Testis (tissue), 5 donors: ENCODE measurements around the gene ARHGDIB. TPM values are rescaled to one million over a fixed set of nuclear protein-coding genes. Genes with fewer than 3 reads are reported as not detected.

ENCODE experiments used
- DNase-seq: peaks from one replicate; pipeline ENCODE4 v3.0.0-alpha.2; 2019
- H3K27ac ChIP-seq, 2 donors: fragments of 200-600 bp; sonication (generic); one replicate each; pipeline ENCODE4 v1.5.1; 2019
- H3K27me3 ChIP-seq: fragments of 200-600 bp; sonication (generic); one replicate; pipeline ENCODE4 v1.5.1; 2019
- H3K36me3 ChIP-seq: fragments of 200-600 bp; sonication (generic); one replicate; pipeline ENCODE4 v1.5.1; 2017; ENCODE audit warnings: low read depth; ENCODE audit errors: missing control alignments
- H3K4me1 ChIP-seq: fragments of 200-600 bp; sonication (generic); one replicate; pipeline ENCODE4 v1.5.1; 2019
- H3K4me3 ChIP-seq, 2 donors: fragments of 200-600 bp; sonication (generic); one replicate each; pipeline ENCODE4 v1.5.1; 2017 to 2019
- H3K9me3 ChIP-seq: fragments of 200-600 bp; sonication (generic); one replicate; pipeline ENCODE4 v1.5.1; 2017
- POLR2A ChIP-seq: fragments of 450-650 bp; IDR thresholded peaks from one replicate; pipeline ENCODE4 v1.6.1; 2017; ENCODE audit warnings: antibody characterized with exemption, mild to moderate bottlenecking, moderate library complexity
- WGBS, 2 donors: methylation state at CpG; one replicate each; pipeline ENCODE4 v1.1.5; 2018; 5-methylcytosine and 5-hydroxymethylcytosine counted together
- intact Hi-C: fragments of 100-400 bp; cut with DNase I; formaldehyde crosslinking; loops from one replicate; pipeline ENCODE4 v1.15.1; 2023; ENCODE audit warnings: low total_unique reads
- long read RNA-seq, 2 donors: transcript quantifications; one replicate each; lab custom pipeline, GENCODE V29; 2026
- polyA plus RNA-seq: library from polyadenylated mRNA; stranded (reverse); fragments of 350-450 nt; fragmentation: Illumina TruSeq; extraction: RNeasy Lipid Tissue Mini Kit (QIAGEN cat#74804); gene quantifications from one replicate; pipeline ENCODE4 v1.2.3, GENCODE V29; 2014; ENCODE audit warnings: low read depth, low replicate concordance; ENCODE audit not compliant: insufficient read depth
- total RNA-seq, 2 donors: library from RNA; depleted of rRNA; stranded (reverse); fragments of >200 nt; gene quantifications; one replicate each; pipeline ENCODE4 v1.2.3, GENCODE V29; 2016
- TF ChIP-seq, protein P1 (sequence below), 3 experiments: fragments of 450-650 bp in 2 of 3; fragments of 200-600 bp in 1 of 3; sonication (generic) in 1 of 3; IDR thresholded peaks; one replicate each; pipeline ENCODE4 v1.5.1; 2016 to 2019; ENCODE audit warnings: antibody characterized with exemption in 3 of 3, mild to moderate bottlenecking in 2 of 3, moderate library complexity in 1 of 3

Gene ARHGDIB
- 10 to 100 TPM; 20.2 to 28.4 TPM for total RNA-seq
- 66.3 TPM for polyA plus RNA-seq
- long read RNA-seq, donor 1, transcript ARHGDIB-201 (6 exons, 1,256 nt): major isoform, 6 of 10 reads
- long read RNA-seq, donor 1, partial matches to known transcripts: 0 of 10 reads
- long read RNA-seq, donor 1, other reads (novel, unspliced or antisense): 0 of 10 reads
- long read RNA-seq, donor 2, transcript ARHGDIB-201 (6 exons, 1,256 nt): major isoform, 7 of 10 reads
- long read RNA-seq, donor 2, partial matches to known transcripts: 0 of 10 reads
- long read RNA-seq, donor 2, other reads (novel, unspliced or antisense): 0 of 10 reads

DNA sequence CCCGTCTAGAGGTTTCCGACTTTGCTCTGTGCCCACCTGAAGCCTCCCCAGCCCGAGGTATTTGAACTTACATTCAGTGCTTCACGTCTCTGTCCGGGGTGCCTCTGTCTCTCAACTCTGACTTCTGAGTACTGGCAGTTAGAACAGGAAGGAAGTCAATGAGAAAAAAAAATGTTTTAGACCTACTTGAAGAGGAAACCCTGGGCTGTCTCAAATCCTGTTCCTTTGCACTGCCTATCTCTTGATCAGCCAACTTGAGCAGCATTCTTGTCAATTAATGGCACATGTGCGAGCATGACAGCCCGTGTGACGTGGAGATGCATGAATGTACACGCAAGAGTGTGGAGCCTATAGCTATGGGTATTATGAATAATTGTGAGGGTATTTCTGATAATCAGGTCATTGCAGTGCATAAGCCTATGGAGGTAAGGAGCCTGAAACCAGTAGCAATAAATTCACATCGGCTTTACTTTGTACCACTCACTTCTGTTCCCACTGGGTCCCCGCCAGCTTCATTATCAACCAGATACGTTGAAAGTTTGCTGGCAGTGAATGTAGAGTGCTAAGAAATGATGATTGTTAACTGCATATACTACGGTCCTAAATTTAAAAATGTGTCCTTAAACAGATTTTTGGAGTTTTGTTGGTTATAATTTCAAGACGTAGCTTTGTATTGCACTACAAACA is at the start of gene ARHGDIB:
ARHGDIB (minus strand) TSS at position 136 of the 687 bp plus-strand sequence. CDS start 10,889 bp downstream, outside the sequence.
- peak within 1 kb of the TSS; percentile 49 to 54 for H3K4me3 ChIP-seq
- 28 to 31% methylated on average over 14 of the region's 14 CpGs for WGBS, 2 donors
- no peaks in the 10 kb centered on the region for H3K4me1 ChIP-seq
- no peak for TF ChIP-seq POLR2A
- TF ChIP-seq, protein P1, sequence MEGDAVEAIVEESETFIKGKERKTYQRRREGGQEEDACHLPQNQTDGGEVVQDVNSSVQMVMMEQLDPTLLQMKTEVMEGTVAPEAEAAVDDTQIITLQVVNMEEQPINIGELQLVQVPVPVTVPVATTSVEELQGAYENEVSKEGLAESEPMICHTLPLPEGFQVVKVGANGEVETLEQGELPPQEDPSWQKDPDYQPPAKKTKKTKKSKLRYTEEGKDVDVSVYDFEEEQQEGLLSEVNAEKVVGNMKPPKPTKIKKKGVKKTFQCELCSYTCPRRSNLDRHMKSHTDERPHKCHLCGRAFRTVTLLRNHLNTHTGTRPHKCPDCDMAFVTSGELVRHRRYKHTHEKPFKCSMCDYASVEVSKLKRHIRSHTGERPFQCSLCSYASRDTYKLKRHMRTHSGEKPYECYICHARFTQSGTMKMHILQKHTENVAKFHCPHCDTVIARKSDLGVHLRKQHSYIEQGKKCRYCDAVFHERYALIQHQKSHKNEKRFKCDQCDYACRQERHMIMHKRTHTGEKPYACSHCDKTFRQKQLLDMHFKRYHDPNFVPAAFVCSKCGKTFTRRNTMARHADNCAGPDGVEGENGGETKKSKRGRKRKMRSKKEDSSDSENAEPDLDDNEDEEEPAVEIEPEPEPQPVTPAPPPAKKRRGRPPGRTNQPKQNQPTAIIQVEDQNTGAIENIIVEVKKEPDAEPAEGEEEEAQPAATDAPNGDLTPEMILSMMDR (IDR thresholded peaks at IDR 0.05): no peak
- DNase-seq: peak; percentile 39
- intact Hi-C loops: no loop called here
- H3K27me3 ChIP-seq: no peaks in the 10 kb centered on the region
- H3K9me3 ChIP-seq: no peaks in the 10 kb centered on the region
- H3K27ac ChIP-seq: peak within 1 kb of the TSS; percentile 36 to 82
- no peaks in the 10 kb centered on the region for H3K36me3 ChIP-seq

- no peaks in the 10 kb centered on the region for H3K9me3 ChIP-seq
- no peak overlapping the region for H3K27ac ChIP-seq
- H3K27me3 ChIP-seq: no peaks in the 10 kb centered on the region
- no peak for DNase-seq
- no peak for TF ChIP-seq POLR2A
- TF ChIP-seq, protein P1 (IDR thresholded peaks at IDR 0.05): peak in 1 of 3 experiments; percentile 18
- intact Hi-C loops: no loop called here
- no peaks in the 10 kb centered on the region for H3K36me3 ChIP-seq
- H3K4me1 ChIP-seq: peaks cover 3% of the 10 kb centered on the region
- H3K4me3 ChIP-seq: no peak overlapping the region
Observed at GRCh38 chr12:15011162-15011561, 49.8 kb upstream of the ARHGDIB start.

DNA sequence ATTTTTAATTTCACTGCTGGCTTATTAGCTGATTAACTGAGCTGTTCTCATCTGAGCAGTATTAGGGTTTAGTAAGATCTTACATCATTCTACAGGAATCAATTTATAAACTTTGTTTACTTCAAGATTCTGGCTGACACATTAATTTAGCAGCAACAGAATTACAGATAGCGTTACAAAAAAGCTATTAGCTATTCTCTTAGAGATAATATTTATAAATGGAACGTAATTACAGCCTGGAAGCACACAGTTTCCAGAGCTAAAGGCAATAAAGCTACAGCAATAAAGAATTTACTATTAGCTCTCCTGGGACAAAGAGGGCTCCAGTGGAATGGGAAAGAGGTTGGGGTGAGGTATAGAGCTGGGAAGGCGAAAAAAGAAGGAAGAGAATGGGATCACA is 46.1 kb upstream of the ARHGDIB start:
- TF ChIP-seq, protein P1 (IDR thresholded peaks at IDR 0.05): no peak
- no peak for TF ChIP-seq POLR2A
- no peak overlapping the region for H3K27ac ChIP-seq
- no peak for DNase-seq
- H3K27me3 ChIP-seq: no peaks in the 10 kb centered on the region
- H3K36me3 ChIP-seq: no peaks in the 10 kb centered on the region
- 49 to 50% methylated on average over 3 of the region's 3 CpGs for WGBS, 2 donors
- H3K9me3 ChIP-seq: no peaks in the 10 kb centered on the region
- H3K4me3 ChIP-seq: no peak overlapping the region
- H3K4me1 ChIP-seq: peaks cover 3% of the 10 kb centered on the region
- intact Hi-C loops: no loop called here

DNA sequence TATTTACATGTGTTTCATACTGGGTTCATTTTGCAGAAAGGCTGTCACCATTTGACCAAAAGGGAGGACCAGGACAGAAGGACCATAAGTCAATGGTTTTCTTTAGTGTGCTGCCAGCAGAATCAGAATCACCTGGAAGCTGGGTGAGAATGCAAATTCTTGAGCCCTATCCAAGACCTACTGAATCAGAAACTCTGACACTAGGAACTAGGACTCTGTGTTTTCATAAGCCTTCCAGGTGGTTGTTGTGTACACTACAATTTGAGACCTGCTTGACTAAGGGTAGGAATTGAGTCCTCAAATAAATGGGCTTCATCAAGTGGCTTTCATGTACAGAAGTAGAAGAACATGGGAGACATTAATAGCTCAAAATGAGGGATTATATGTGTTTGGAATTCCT is 43.7 kb upstream of the ARHGDIB start:
- Histone ChIP-seq H3K27me3 (no peaks in the 10 kb centered on the region), H3K4me1 (peaks cover 3% of the 10 kb centered on the region), H3K4me3 (no peak overlapping the region), H3K9me3 (no peaks in the 10 kb centered on the region), H3K36me3 (no peaks in the 10 kb centered on the region), H3K27ac (no peak overlapping the region)
- TF ChIP-seq, protein P1 (IDR thresholded peaks at IDR 0.05): no peak
- no peak for TF ChIP-seq POLR2A
- no peak for DNase-seq
- intact Hi-C loops: no loop called here
